Measurements from ENCODE around the gene SCAF8.

- no peak for TF ChIP-seq CTCF (IDR thresholded peaks at IDR 0.05)
- TF ChIP-seq ZFX (IDR thresholded peaks at IDR 0.05; ENCODE audit: borderline replicate concordance), result no peak
These were observed 97.6 kb downstream of the SCAF8 start for GRCh38 chr6:154830771-154831170.

Data from 22Rv1 (cell line).